NCI-H1436 (cell line): Measurements from ENCODE around the gene CDC42BPA.
"Not testable (repeated sequence)": the region's sequence is repeated elsewhere in the genome, so short reads cannot be mapped to it uniquely, and the experiment has no call there.

ENCODE experiments used
- DNase-seq: peaks from one replicate; lab custom pipeline; 2025; lab: John Stamatoyannopoulos, UW

CDC42BPA gene

GRCh38 chr1:226962421-226963391 lies 355.6 kb downstream of the CDC42BPA start:
- no peak for DNase-seq

- no peak for DNase-seq
Measured at GRCh38 chr1:226960944-226961765, 357.1 kb downstream of the CDC42BPA start.

- no peak for DNase-seq
Measured at GRCh38 chr1:226960256-226960655, 358.0 kb downstream of the CDC42BPA start.

GRCh38 chr1:226958300-226958699 lies 360.0 kb downstream of the CDC42BPA start:
- no peak for DNase-seq

- DNase-seq: no peak
Measured at GRCh38 chr1:226957714-226958113, 360.6 kb downstream of the CDC42BPA start.

- no peak for DNase-seq
Measured at GRCh38 chr1:226956942-226957713, 361.2 kb downstream of the CDC42BPA start.

GRCh38 chr1:226955857-226956256 lies 362.4 kb downstream of the CDC42BPA start:
- not testable (repeated sequence) for DNase-seq

- DNase-seq: no peak
Measured at GRCh38 chr1:226954777-226955176, 363.5 kb downstream of the CDC42BPA start.

GRCh38 chr1:226954337-226954736 lies 364.0 kb downstream of the CDC42BPA start:
- no peak for DNase-seq

- DNase-seq: no peak
Measured at GRCh38 chr1:226953175-226953800, 365.0 kb downstream of the CDC42BPA start.

- DNase-seq: no peak
Measured at GRCh38 chr1:226952118-226952441, 366.2 kb downstream of the CDC42BPA start.

GRCh38 chr1:226951286-226952117 lies 366.8 kb downstream of the CDC42BPA start:
- no peak for DNase-seq

- DNase-seq: no peak
Measured at GRCh38 chr1:226950871-226951270, 367.4 kb downstream of the CDC42BPA start.

- DNase-seq: no peak
Measured at GRCh38 chr1:226950316-226950715, 368.0 kb downstream of the CDC42BPA start.

- no peak for DNase-seq
Measured at GRCh38 chr1:226949401-226949800, 368.9 kb downstream of the CDC42BPA start.

- DNase-seq: no peak
Measured at GRCh38 chr1:226948996-226949395, 369.3 kb downstream of the CDC42BPA start.

GRCh38 chr1:226948480-226948879 lies 369.8 kb downstream of the CDC42BPA start:
- no peak for DNase-seq

GRCh38 chr1:226948051-226948450 lies 370.2 kb downstream of the CDC42BPA start:
- DNase-seq: no peak

- no peak for DNase-seq
Measured at GRCh38 chr1:226946841-226947240, 371.5 kb downstream of the CDC42BPA start.

GRCh38 chr1:226946285-226946684 lies 372.0 kb downstream of the CDC42BPA start:
- no peak for DNase-seq

- DNase-seq: no peak
Measured at GRCh38 chr1:226945858-226946245, 372.4 kb downstream of the CDC42BPA start.
